Gastroesophageal sphincter (tissue), 3 donors: ENCODE results near the gene TMCC1.
"Not testable (repeated sequence)": the region's sequence is repeated elsewhere in the genome, so short reads cannot be mapped to it uniquely, and the experiment has no call there.

Source experiments
- POLR2A ChIP-seq, 2 donors: fragments of 450-650 bp; IDR thresholded peaks; one replicate each; pipeline ENCODE4 v1.6.1; 2017; ENCODE audit warnings: antibody characterized with exemption in 2 of 2, mild to moderate bottlenecking in 2 of 2, moderate library complexity in 1 of 2
- POLR2AphosphoS5 ChIP-seq: sonication (generic); formaldehyde crosslinking; IDR thresholded peaks from one replicate; pipeline ENCODE4 v1.6.1; 2017; ENCODE audit warnings: antibody characterized with exemption
- TF ChIP-seq, protein P1 (sequence below), 4 experiments: fragments of 200-600 bp in 2 of 4; fragments of 450-650 bp in 2 of 4; sonication (generic) in 1 of 4; IDR thresholded peaks; one replicate each; pipeline ENCODE4 v1.5.1; 2017 to 2019; ENCODE audit warnings: antibody characterized with exemption in 4 of 4, mild to moderate bottlenecking in 2 of 4, moderate library complexity in 2 of 4

- TF ChIP-seq, protein P1, sequence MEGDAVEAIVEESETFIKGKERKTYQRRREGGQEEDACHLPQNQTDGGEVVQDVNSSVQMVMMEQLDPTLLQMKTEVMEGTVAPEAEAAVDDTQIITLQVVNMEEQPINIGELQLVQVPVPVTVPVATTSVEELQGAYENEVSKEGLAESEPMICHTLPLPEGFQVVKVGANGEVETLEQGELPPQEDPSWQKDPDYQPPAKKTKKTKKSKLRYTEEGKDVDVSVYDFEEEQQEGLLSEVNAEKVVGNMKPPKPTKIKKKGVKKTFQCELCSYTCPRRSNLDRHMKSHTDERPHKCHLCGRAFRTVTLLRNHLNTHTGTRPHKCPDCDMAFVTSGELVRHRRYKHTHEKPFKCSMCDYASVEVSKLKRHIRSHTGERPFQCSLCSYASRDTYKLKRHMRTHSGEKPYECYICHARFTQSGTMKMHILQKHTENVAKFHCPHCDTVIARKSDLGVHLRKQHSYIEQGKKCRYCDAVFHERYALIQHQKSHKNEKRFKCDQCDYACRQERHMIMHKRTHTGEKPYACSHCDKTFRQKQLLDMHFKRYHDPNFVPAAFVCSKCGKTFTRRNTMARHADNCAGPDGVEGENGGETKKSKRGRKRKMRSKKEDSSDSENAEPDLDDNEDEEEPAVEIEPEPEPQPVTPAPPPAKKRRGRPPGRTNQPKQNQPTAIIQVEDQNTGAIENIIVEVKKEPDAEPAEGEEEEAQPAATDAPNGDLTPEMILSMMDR (IDR thresholded peaks at IDR 0.05) = not testable (repeated sequence)
- TF ChIP-seq POLR2A (IDR thresholded peaks at IDR 0.05); POLR2AphosphoS5: not testable (repeated sequence)
These were observed 252.5 kb downstream of the TMCC1 start for GRCh38 chr3:129640985-129641384.
